AG04449 (cell line): ENCODE data around the gene MUC21.

Experiments
- CTCF ChIA-PET: fragments of 350-600 bp; formaldehyde crosslinking; extraction: SDS; loops from one replicate; lab custom pipeline; 2021; ENCODE audit warnings: antibody characterized with exemption; lab: Yijun Ruan, JAX
- POLR2A ChIA-PET: fragments of 400-600, 350-600 bp; formaldehyde crosslinking; extraction: SDS; loops from one replicate; lab custom pipeline; 2020; ENCODE audit warnings: antibody characterized with exemption, inconsistent platforms; lab: Yijun Ruan, JAX
- DNase-seq: peaks from one replicate; pipeline ENCODE4 v3.0.0-alpha.2; 2010; ENCODE audit warnings: low read depth, low spot score
- H3K4me3 ChIP-seq: 2 replicates; pipeline ENCODE4 v1.5.1; 2011; ENCODE audit warnings: low read depth, mild to moderate bottlenecking, control low read depth, low read length
- CTCF ChIP-seq: IDR thresholded peaks from one replicate; pipeline ENCODE4 v1.5.1; 2011; ENCODE audit warnings: mild to moderate bottlenecking, moderate library complexity, low read length, control low read depth, inconsistent platforms; ENCODE audit not compliant: insufficient read depth; ENCODE audit errors: missing control alignments

Gene MUC21

DNA sequence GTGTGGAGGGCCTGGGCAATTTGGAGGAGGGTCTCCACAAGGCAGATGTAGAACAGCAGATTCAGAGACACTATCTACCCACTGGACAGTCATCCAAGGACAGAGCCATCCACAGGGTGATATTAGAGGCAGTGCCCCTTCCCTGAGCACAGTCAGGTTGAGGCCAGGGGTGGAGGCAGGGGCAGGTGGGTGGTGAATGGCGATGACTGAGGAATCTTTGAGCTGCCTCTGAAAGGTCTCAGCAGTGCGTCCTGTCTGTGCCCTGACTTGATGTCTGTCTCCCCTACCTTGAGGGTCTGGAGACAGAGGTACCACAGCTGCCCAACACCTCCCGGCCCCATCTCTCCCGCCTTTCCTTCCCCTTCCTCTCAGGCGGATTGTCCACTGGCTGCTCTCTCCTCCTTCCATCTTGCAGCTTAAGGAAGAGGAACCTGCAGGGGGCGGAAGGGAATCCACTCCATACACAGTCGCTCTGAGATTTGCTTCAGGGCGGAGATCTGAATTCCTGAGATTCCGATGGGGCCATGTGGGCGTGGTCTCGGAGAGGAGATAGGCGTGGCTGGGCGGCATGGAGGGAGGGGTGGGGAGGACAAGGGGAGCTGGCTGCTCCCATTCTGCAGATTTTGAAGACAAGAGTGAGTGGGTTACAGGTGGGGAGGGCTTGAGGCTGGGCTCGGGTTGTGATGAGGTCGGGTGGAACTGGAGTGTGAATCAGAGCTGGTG lies 41.0 kb upstream of the MUC21 start:
- DNase-seq: peak; percentile 17
- TF ChIP-seq CTCF: peak; percentile 77
- H3K4me3 ChIP-seq: no peak overlapping the region
- POLR2A ChIA-PET: no interaction called here
- CTCF ChIA-PET: interaction anchor here (0.9 to 7.0 kb wide), 36 partner anchors 9 to 250 kb away, joined by 3 to 104 read pairs (median 6); partner anchors contain the start of genes GTF2H4, SFTA2 and VARS2

DNA sequence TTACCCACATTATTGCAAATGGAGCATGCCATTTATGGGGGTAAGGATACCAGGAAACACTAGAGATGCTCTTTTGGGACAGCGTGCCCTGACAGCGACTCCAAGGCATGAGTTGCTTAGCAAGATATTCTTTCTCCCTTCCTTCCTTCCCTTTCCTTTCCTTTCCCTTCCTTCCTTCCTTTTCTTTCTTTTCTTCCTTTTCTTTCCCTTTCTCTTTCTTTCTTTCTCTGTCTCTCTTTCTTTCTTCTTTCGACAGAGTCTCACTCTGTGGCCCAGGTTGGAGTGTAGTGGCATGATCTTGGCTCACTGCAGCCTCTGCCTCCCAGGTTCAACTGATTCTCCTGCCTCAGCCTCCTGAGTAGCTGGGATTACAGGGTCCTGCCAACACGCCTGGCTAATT lies 39.5 kb upstream of the MUC21 start:
- ChIA-PET CTCF (interaction anchor here (1.5 to 7.0 kb wide), 5 partner anchors 12 to 136 kb away, joined by 6 to 104 read pairs (median 31); partner anchors contain the start of gene VARS2), POLR2A (no interaction called here)
- DNase-seq: no peak
- H3K4me3 ChIP-seq: no peak overlapping the region
- TF ChIP-seq CTCF: no peak

DNA sequence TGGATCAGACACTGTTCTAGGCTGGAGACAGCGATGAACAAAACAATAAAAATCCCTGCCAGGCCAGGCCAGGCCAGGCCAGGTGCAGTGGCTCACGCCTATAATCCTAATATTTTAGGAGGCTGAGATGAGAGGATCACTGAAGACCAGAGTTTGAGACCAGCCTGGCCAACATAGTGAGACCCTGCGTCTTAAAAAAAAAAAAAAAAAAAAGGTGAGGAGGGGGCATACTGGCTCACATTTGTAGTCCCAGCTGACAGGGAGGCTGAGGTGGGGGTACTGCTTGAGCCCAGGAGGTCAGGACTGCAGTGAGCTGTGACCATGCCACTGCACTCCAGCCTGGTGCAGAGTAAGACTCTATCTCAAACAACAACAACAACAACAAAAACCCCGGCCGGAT lies 38.2 kb upstream of the MUC21 start:
- H3K4me3 ChIP-seq: no peak overlapping the region
- no peak for DNase-seq
- no peak for TF ChIP-seq CTCF
- POLR2A ChIA-PET: no interaction called here
- CTCF ChIA-PET: interaction anchor here (0.6 to 6.1 kb wide), 6 partner anchors 9 to 142 kb away, joined by 3 to 104 read pairs (median 6); no protein-coding TSS in a partner anchor

- ChIA-PET CTCF (interaction anchor here (2.2 to 2.7 kb wide), 2 partner anchors 123 to 140 kb away, joined by 9 to 16 read pairs; no protein-coding TSS in a partner anchor), POLR2A (no interaction called here)
- DNase-seq: no peak
- H3K4me3 ChIP-seq: no peak overlapping the region
- no peak for TF ChIP-seq CTCF
These were observed 36.3 kb upstream of the MUC21 start for GRCh38 chr6:30947231-30947630.

- ChIA-PET CTCF (interaction anchor here (1.0 to 1.9 kb wide), 3 partner anchors 120 to 131 kb away, joined by 3 to 8 read pairs (median 3); no protein-coding TSS in a partner anchor), POLR2A (no interaction called here)
- no peak overlapping the region for H3K4me3 ChIP-seq
- DNase-seq: no peak
- no peak for TF ChIP-seq CTCF
These were observed 34.7 kb upstream of the MUC21 start for GRCh38 chr6:30948811-30949210.

DNA sequence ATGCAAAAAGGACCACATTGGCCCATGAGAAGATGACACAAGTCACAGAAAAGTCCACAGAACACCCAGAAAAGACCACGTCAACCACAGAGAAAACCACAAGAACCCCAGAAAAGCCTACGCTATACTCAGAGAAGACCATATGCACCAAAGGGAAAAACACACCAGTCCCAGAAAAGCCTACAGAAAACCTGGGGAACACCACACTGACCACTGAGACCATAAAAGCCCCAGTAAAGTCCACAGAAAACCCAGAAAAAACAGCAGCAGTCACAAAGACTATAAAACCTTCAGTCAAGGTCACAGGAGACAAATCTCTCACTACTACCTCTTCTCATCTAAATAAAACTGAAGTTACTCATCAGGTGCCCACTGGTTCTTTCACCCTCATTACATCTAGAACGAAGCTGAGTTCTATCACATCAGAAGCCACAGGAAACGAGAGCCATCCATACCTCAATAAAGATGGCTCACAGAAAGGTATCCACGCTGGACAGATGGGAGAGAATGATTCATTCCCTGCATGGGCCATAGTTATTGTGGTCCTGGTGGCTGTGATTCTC lies 31.5 kb upstream of the MUC21 start:
- ChIA-PET CTCF (interaction anchor here (1.0 kb wide), 1 partner anchor 9 kb away, joined by 8 read pairs; no protein-coding TSS in a partner anchor), POLR2A (no interaction called here)
- no peak for TF ChIP-seq CTCF
- no peak overlapping the region for H3K4me3 ChIP-seq
- DNase-seq: no peak
